Activated CD8-positive, alpha-beta memory T cell treated with anti-CD3 and anti-CD28 coated beads for 1 hour (primary cell): ENCODE data around the gene HOXD9.
A peak's percentile ranks its signal among the peaks of the same experiment; 100 is the strongest.

Source experiments
- DNase-seq, 2 donors: peaks; one replicate each; pipeline ENCODE4 v3.0.0-alpha.2; 2020; ENCODE audit warnings: low read depth in 1 of 2; ENCODE audit errors: extremely low read depth in 1 of 2

The HOXD9 gene

DNA sequence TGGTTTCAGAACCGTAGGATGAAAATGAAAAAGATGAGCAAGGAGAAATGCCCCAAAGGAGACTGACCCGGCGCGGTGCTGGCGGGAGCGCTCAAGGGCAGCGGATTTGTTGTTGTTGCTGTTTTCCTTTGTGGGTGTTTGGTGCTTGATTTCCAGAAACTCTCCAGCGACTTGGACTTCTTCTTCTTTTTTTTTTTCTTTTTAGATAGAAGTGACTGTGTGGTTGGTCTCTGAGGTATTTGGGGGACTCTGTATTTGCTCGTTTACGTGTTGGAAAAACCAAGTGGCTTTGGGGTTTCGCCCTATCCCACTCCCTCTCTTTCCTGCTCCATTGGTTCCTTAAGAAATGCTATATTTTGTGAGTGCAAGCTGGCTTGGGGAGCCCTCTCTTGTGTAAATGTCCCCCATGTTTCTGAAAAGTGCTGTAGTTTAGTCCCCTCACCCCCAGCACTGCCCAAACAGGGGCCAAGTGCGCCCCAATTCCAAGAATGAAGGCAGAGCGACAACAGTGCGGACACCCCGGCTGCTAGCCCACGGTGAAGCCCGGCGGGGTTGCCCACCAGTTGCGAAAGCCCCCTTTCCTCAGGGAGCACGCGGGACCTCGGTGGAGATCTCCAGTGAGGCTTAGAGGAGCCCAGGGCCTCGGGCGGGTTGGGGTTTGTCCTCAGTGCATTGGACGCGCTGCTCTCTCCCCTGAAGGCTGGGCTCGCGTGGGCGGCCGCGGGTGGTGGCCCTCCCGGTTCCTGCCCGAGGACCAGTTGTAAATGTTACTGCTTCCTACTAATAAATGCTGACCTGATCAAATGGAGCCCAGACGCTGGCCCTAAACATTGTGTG lies 1.8 kb downstream of the HOXD9 start:
- DNase-seq: no peak

DNA sequence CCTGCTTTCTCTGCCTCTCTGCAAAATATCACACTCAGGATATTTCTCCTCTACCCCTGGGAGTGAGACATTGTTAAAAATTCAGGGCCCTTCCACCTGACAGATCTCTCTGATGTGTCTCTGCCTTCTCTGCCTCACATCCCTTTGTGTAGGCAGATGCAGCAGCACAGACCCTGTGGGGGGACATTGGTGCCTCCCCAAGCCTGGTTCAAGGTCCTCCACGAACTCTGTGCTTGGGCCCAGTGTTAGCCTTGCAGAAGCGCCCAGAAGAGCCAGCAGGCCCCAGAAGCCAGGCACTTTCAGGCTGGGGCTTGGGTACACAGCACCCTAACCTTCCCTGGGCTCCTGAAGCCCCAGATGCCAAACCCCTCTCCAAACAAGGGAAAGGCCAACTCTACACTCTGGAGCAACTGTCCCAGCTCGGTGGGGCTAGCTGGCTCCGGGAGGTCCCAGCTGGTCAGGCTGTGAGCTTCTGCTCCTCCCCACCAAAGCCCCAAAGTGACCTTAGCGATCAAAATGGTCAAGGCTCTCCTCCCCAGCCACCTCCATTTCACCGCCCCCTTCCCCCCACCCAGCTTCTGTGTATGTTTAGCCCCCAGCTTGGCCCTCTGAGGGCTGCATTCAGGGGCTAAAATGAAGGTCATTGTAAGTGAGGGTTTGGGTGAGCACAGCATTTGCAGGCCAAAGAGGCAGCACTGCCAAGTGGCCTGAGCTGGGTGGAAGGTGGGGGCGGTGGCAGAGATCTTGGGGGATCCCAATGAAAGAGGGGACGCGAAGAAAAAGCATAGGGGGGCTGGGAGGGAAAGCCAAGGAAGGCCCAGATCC lies 2.6 kb downstream of the HOXD9 start:
- no peak for DNase-seq

DNA sequence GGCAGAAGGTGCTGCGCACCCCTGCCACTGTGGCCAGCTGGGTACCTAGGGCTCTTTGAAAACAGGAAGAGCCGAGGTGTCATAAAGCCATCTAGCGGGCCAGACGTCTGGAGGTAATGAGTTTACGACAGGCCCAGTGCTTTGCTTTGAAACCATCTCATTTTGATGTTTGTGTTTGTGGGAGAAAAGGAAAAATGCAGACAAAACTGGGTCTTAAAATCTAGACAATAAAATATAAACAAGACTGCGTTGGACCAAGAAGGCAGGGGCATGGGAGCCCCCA lies 3.2 kb downstream of the HOXD9 start:
- DNase-seq: no peak

DNA sequence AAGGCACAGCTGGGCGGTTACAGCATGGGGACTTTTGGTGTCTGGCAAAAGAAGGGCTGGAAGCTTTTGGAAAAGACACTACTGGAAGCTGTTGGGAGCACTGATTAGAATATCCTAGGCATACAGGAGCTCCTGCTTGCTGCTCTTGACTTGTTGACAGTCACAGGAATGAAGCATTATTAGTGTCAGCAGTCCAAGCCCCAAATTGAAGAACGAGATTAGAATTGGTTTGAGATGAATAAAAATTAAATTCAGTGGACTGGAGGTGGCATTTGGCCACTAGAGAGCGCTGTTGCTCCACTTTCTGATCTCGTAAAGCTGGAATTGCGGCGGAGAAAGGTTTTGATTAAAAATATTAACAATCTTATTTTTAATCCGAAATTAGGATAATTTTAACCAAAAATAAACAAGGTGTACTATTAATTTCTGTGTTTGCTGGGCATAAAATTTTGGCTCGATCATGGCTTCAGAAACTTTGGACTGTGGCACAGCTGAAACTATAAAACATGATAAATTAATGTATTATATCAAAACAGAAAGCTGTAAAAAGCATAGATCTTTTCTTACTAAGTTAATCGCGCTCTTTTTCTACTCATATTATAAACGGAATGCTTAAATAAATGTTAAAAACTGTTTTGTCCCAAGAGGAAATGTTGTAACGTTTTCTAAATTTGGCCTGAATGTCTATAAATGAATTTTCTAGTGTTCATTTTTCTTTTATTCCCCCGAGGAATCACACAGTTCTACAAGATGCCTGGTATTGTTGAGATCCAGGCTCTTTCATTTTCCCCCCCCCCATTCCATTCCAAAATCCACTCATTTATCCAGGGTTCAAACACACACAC lies 4.6 kb downstream of the HOXD9 start:
- DNase-seq: peak; percentile 37 to 57

DNA sequence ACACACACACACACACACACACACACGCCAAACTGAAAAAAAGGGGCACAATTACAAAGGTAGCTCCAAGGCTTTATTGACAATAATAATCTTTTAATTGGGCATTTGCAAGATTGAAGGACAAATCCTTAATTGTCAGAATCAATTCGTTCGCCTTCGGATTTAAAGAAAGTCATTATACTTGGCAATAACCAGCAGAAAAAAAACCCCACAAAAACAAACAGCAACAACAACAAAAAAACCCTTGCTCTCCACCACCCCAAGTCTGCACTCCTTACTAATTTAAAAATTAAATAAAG lies 5.2 kb downstream of the HOXD9 start:
- no peak for DNase-seq

DNA sequence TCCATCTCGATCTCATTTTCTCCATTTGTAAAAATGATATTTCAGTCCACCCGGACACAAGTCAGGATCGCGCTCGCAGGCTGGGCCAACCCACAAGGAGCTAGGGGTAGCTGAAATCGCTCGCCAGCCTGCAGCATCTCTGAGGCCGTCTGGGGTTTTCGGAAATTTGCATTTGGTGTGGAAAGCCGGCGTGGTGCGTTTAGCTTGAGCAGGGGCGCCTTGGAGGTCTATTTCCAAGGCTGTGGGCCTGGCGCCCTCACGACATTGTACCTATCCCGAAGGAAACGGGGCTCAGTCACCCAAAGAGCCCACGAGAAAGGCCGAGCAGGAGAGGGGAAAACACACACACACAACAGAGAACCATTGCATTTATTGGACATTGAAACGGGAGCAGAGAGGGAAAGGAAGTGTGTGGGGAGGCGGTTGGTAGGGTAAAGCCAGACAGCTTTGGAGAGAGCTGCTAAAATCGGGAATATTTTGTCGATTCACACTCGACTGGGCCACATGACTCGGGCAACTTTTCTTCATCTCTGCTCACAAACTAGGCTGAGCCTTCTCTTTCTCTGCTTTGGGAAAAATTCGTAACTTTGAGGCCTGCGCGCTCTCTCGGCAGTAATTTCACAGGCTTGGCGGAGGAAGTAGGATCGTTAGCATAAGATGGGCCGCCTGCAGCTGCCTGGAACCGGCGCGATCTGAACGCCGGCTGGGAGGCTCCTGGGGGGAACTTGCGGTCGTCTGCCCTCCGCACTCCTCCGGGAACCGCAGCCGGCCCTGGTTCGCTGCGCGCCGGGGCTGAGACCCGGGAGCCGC lies 5.9 kb downstream of the HOXD9 start:
- no peak for DNase-seq

DNA sequence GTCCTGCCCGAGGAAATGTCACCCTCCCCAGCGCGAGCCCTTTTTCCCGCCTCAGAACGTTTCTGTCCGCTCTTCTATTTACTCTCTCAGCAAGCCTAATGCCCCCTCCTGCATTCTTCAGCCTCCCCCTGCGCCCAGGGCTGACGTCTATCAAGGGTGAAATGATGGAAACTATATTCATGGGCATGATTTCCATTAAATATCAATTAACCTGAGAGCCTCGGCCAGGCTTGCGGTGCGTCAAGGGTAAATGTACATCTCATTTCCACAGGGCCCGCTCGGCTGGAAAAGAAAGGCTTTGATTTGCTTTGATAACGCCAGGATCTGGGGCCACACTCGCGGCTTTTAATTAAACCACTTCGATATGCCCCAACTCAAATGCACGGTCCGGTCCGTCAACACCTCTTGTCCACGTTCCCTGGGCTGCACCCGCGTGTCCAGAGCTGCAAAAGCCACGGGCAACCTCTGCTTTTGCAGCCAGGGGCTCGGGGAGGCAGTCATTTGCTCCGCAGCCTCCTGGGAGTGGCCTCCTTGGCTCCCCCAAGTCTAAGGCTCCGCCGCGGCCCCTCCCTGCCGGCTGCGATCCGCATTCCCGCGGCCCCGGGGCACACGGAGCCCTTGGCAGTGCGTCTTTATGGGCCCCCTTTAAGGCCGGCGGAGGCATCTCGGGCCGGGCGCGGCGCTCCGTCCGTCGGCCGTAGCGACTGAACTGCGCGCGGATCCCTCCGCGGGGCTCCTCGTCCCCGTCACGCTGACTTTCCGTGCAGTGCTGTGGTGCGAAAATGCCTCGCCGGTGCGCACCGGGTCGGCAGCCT lies 6.7 kb downstream of the HOXD9 start, which contains the start of gene HOXD8:
Gene HOXD8 (plus strand): TSS at position 724 of the 815 bp plus-strand sequence. CDS start 662 bp downstream, outside the sequence.
- DNase-seq: no peak

DNA sequence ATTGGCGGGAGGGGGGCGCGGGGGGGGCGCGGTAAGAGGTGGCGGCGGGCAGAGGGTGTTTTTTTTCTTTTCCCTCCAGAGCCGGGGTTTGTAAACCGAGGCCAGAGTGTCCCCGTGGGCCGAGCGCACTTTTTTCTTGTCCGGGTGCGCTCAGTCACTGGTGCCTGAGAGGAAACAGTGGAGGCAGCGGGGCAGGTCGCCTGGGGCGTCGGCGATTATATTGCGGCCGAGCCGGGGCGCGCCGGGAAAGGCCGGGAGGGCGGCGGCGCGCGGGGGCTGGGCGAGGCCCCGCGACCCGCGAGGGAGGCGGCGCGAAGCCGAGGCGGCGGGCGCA lies 7.3 kb downstream of the HOXD9 start:
- DNase-seq: no peak

DNA sequence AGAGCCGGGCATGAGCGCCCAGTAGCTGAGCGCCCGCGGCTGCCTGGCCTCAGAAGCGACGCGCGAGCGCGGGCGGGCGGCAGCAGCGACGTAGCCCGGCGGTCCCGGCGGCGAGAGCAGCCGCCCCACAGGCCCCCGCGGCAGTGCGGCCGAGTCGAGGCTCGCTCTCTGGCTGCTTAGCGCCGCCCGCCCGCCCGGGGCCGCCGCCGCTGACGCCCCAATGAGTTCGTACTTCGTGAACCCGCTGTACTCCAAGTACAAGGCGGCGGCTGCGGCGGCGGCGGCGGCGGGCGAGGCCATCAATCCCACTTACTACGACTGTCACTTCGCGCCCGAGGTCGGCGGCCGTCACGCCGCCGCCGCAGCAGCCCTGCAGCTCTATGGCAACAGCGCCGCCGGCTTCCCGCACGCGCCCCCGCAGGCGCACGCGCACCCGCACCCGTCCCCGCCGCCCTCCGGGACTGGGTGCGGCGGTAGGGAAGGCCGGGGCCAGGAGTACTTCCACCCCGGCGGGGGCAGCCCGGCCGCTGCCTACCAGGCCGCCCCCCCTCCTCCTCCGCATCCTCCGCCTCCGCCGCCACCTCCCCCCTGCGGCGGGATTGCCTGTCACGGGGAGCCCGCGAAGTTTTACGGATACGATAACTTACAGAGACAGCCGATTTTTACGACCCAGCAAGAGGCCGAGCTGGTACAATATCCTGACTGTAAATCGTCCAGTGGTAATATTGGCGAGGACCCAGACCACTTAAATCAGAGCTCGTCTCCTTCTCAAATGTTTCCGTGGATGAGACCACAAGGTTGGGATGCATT lies 7.8 kb downstream of the HOXD9 start:
- no peak for DNase-seq

DNA sequence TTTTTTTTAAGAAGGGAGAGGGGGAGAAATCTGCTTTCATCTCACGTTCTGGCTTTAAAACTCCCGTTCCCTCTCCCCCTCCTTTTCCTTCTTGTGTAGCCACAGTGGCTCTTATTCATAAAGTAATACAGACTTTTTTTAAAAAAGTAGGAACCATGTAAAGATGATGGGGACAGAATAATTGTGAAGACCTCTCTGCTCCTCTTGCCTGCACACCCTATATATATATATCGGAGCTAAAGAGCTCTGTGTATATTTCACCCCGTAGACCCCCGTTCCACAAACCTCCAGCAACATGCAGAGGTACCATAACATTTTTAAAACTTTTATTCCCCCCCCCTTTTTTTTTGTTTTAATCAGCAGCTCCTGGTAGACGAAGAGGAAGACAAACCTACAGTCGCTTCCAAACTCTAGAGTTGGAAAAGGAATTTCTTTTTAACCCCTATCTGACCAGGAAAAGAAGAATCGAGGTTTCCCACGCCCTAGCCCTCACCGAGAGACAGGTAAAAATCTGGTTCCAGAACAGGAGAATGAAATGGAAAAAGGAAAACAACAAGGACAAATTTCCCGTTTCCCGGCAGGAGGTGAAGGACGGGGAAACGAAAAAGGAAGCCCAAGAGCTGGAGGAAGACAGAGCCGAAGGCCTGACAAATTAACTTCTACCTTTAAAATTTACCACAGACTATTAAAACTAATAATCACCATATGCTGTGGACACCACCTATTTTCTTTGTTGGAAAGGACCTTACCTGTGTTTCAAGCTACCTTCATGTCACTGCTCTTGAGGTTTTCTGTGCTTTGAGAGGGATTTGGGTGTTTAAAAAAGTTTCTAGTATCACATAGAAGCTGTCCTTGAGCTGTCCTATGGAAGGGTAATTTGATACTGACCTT lies 8.7 kb downstream of the HOXD9 start:
- DNase-seq: no peak

DNA sequence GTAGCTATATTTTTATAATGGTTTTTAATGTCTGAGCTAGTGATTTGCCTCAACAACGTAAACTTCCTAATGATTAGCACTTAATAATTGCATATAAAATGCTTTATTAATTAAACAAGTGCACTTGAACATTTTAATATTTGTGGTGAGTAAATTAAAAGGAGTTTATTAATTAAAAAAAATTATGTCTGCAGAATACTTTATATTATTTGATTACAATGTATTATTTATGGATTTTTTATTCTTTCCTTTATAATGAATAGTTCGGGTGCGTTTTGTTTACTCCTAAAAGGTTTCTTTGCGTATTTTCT lies 9.3 kb downstream of the HOXD9 start:
- DNase-seq: no peak

DNA sequence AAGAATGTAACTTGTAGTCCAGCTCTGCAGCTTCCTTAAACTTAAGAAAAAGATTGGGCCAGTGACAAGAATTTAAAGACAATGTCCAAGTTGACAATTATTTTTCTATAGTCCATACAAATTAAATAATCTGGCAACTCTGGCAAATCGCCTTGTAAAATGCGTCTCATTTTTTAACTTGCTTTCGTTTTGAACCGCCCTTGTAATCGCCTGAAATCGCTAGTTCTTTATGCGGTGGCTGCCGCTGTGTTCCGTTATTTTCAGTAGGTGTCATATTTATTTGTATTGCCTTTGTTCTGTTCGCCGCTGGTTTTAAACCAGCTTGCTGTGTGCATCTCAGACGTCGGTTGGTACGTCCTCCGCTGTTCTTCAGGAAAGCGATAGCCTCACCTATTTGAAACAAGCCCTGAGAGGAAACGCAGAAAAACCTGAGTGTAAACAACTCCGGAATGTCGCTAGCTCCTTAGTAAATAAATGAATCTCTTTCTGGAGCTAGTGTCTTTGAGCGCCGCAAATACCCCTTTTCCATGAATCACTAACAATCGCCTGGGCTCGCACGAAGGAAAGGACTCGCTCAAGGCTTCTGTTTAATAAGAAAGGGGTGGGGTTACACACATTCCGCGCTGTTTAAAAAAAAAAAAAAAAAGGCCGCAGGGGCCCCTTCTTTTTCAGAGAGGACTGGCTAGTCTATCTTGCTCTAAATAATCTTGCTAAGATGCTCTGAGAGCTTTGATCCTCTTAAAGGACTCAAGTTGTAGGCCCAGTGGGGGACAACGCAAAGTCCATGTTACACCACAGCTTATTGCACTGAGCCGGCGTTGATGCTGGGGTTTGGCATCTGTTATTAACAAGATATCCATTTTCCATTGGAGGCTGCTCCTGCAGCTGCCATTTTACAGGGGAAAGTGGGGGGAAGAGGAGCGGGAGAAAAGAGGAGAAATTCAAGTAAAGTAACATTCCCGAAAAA lies 10.0 kb downstream of the HOXD9 start:
- no peak for DNase-seq

DNA sequence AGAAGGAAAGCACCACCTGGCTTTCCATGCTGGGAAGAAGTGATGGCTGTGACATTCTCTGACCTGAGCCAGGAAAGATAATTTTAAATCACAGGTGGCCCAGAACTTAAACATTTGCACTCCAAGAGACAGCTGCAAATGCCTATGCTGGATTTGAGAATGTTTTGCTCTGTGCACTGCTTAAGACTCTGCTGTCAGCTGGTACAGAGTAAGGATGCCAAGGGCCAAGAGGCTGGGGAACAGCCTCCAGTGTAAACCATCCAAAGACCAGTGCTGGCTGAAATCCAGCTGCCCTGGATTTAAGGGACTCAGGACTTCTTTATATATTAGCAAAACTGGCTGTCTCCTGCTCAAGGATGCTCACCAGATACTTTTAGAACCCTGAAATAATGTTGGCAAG lies 10.9 kb downstream of the HOXD9 start:
- DNase-seq: no peak

DNA sequence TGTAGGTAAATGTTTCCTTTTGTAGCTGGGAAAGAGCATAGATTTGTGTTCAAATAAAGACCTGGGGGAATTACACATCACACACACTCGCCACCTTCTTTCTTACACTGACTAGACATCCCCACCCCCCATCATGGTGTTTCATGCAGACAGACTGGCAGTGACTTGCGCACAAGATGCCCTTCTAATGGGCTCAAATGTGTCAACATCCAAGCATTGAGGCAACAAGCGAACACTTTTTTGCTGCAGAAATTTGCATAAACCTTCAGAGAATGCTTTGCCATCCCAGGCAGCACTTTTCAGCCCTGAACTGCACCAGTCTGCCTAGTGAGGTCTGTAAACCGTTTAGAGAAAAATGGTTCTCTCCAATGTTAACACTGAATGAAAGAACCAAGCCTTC lies 11.5 kb downstream of the HOXD9 start:
- DNase-seq: no peak

DNA sequence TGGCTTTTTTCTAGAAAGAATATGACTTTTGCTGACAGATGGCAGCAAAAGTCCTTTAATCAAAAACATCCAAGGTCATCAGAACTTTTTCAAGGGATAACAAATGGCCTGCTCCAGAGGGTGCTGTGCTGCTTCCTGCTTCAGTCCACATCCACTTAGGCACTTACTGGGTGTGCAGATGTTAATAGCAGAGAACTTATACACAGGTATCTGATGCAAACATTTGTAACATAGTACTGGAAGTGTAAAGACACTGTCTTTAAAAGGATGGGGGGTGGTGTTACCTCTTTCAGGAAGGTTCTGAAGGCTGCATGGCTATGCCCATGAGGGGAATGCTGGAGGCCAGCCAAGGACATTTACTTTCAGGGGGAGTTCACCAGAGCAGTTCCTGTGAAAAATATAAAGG lies 12.5 kb downstream of the HOXD9 start:
- no peak for DNase-seq

DNA sequence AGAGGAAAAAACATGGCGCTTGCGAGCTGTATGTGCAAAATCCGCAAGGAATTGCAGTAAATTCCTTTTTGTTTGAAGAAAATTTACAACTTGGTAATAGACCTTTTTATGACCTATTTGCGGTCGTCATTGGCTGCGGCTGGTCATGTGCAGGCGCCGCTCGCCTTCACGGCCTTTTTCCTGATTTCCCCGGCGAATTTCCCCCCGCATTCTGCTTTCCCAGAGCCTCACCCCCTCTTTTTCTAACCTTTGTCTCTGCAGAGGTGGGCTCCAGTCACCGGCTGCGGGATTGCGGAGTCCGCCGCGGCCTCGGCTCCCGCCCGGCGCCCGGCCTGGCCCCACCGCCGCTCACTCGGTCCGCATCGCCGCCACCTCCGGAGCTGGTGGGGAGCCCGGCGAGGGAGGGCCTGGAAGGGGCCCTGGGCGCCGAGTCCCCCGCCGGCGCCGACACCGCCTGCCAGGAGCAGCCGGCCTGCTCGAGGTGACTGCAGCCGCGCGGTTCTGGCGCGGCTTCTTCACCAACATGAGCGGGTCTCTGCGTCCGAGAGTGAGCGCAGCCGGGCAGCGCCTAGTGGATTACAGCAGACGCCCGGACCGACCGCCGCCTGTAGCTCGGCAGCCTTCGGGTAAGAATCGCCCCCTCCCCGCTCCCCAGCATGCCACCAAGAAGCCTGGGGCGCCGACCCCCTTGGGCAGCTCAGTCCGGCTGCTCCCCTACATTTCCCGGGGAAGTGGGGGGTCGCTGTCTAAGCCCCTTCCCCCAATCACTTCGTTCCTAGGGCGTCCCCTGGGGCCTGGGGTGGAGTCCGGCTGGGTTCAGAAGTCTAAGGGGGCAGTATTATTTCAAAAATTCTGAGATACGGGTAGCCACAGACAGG lies 14.1 kb downstream of the HOXD9 start:
- no peak for DNase-seq
